SH-SY5Y (cell line): Measurements from ENCODE around the gene OR2M7.

Experiments used
- GATA2 ChIP-seq: IDR thresholded peaks from 2 replicates; pipeline ENCODE4 v1.6.1; 2011; ENCODE audit warnings: mild to moderate bottlenecking, low read depth, low read length
- GATA3 ChIP-seq: IDR thresholded peaks from 2 replicates; pipeline ENCODE4 v1.6.1; 2011; ENCODE audit warnings: low read depth, mild to moderate bottlenecking, low read length, moderate library complexity

- TF ChIP-seq GATA2: no peak
- no peak for TF ChIP-seq GATA3
These were observed 36.9 kb upstream of the OR2M7 start, which contains the start of gene OR2T4 for GRCh38 chr1:248361121-248361715.
